KMS-11 (cell line): ENCODE data around the gene PIWIL1.

Source experiments
- H2AFZ ChIP-seq: fragments of 200-600 bp; sonication (generic); 2 replicates; pipeline ENCODE4 v1.6.1; 2016; ENCODE audit warnings: antibody characterized with exemption, mixed run types, low read depth
- H3K27ac ChIP-seq: fragments of 200-600 bp; sonication (generic); 2 replicates; pipeline ENCODE4 v1.6.1; 2016; ENCODE audit warnings: mild to moderate bottlenecking, mixed run types
- H3K27me3 ChIP-seq: fragments of 200-600 bp; sonication (generic); 2 replicates; pipeline ENCODE4 v1.6.1; 2017; ENCODE audit warnings: mild to moderate bottlenecking, low read depth, mixed run types, moderate library complexity; ENCODE audit not compliant: insufficient read depth
- H3K36me3 ChIP-seq: fragments of 200-600 bp; sonication (generic); 2 replicates; pipeline ENCODE4 v1.6.1; 2017; ENCODE audit warnings: mild to moderate bottlenecking, mixed run types; ENCODE audit not compliant: insufficient read depth
- H3K4me1 ChIP-seq: fragments of 200-600 bp; sonication (generic); 2 replicates; pipeline ENCODE4 v1.6.1; 2016; ENCODE audit warnings: mild to moderate bottlenecking, low read depth, mixed run types; ENCODE audit not compliant: poor library complexity, severe bottlenecking
- H3K4me2 ChIP-seq: fragments of 200-600 bp; sonication (generic); 2 replicates; pipeline ENCODE4 v1.7.0; 2016; ENCODE audit warnings: mild to moderate bottlenecking, mixed run types
- H3K4me3 ChIP-seq: fragments of 200-600 bp; sonication (generic); IDR thresholded peaks from 2 replicates; pipeline ENCODE4 v1.6.1; 2017; ENCODE audit warnings: low read depth, low read length, mixed read lengths; ENCODE audit not compliant: insufficient read depth
- H3K79me2 ChIP-seq: fragments of 200-600 bp; sonication (generic); 2 replicates; pipeline ENCODE4 v1.6.1; 2016; ENCODE audit warnings: low read depth, mixed run types; ENCODE audit not compliant: insufficient read depth
- H3K9ac ChIP-seq: fragments of 200-600 bp; sonication (generic); 2 replicates; pipeline ENCODE4 v1.6.1; 2016; ENCODE audit warnings: mild to moderate bottlenecking, mixed run types
- H4K20me1 ChIP-seq: fragments of 200-600 bp; sonication (generic); 2 replicates; pipeline ENCODE4 v1.6.1; 2016; ENCODE audit warnings: mild to moderate bottlenecking, mixed run types; ENCODE audit not compliant: insufficient read depth
- TF ChIP-seq, protein P1 (sequence below): fragments of 200-600 bp; sonication (generic); conservative IDR thresholded peaks from 2 replicates; pipeline ENCODE4 v1.6.1; 2017; ENCODE audit warnings: low read depth, mild to moderate bottlenecking, antibody characterized with exemption, low read length, moderate library complexity, mixed read lengths

Gene PIWIL1

DNA sequence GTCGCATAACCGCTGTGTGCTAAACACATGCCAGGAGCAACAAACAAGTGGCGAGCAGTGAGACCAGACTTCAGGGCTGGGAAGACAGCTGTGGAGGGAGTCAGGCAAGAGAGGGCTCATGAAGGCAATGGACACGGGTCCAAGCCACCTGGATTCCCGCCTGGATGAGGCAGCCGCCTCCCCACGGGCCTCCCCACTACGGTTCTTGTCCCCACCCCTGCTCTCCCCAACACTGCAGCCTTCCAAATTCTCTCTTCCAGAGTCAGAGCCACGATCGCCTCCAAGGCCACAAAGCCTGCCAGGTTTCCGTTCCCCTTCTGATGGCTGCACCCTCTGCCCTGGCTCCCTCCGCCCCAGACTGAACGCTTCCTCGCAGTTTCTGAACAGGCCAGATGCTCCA, 36.1 kb upstream of the PIWIL1 start:
- Histone ChIP-seq H3K4me3 (no peak overlapping the region), H3K27ac (no peak overlapping the region), H3K79me2 (no peaks in the 10 kb centered on the region), H3K9ac (no peak overlapping the region), H3K27me3 (no peaks in the 10 kb centered on the region), H3K36me3 (no peaks in the 10 kb centered on the region), H3K4me1 (no peaks in the 10 kb centered on the region), H2AFZ (no peak overlapping the region), H3K4me2 (no peak overlapping the region), H4K20me1 (no peaks in the 10 kb centered on the region)
- TF ChIP-seq, protein P1, sequence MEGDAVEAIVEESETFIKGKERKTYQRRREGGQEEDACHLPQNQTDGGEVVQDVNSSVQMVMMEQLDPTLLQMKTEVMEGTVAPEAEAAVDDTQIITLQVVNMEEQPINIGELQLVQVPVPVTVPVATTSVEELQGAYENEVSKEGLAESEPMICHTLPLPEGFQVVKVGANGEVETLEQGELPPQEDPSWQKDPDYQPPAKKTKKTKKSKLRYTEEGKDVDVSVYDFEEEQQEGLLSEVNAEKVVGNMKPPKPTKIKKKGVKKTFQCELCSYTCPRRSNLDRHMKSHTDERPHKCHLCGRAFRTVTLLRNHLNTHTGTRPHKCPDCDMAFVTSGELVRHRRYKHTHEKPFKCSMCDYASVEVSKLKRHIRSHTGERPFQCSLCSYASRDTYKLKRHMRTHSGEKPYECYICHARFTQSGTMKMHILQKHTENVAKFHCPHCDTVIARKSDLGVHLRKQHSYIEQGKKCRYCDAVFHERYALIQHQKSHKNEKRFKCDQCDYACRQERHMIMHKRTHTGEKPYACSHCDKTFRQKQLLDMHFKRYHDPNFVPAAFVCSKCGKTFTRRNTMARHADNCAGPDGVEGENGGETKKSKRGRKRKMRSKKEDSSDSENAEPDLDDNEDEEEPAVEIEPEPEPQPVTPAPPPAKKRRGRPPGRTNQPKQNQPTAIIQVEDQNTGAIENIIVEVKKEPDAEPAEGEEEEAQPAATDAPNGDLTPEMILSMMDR, result no peak

- H2AFZ ChIP-seq, result no peak overlapping the region
- no peak overlapping the region for H3K9ac ChIP-seq
- no peak overlapping the region for H3K4me2 ChIP-seq
- no peaks in the 10 kb centered on the region for H3K4me1 ChIP-seq
- TF ChIP-seq, protein P1, result no peak
- H3K4me3 ChIP-seq, result no peak overlapping the region
- no peaks in the 10 kb centered on the region for H3K27me3 ChIP-seq
- no peaks in the 10 kb centered on the region for H3K79me2 ChIP-seq
- no peak overlapping the region for H3K27ac ChIP-seq
- H3K36me3 ChIP-seq, result no peaks in the 10 kb centered on the region
- H4K20me1 ChIP-seq, result no peaks in the 10 kb centered on the region
These were observed 33.9 kb upstream of the PIWIL1 start for GRCh38 chr12:130303781-130304180.

- Histone ChIP-seq H2AFZ (no peak overlapping the region), H3K9ac (no peak overlapping the region), H3K4me2 (no peak overlapping the region), H3K4me1 (no peaks in the 10 kb centered on the region), H3K27me3 (no peaks in the 10 kb centered on the region), H3K79me2 (no peaks in the 10 kb centered on the region), H3K36me3 (no peaks in the 10 kb centered on the region), H4K20me1 (no peaks in the 10 kb centered on the region), H3K27ac (no peak overlapping the region), H3K4me3 (no peak overlapping the region)
- TF ChIP-seq, protein P1, result no peak
These were observed 29.8 kb upstream of the PIWIL1 start for GRCh38 chr12:130307859-130308258.

GRCh38 chr12:130308393-130308792, 29.3 kb upstream of the PIWIL1 start:
- H3K27ac ChIP-seq, result no peak overlapping the region
- H3K9ac ChIP-seq, result no peak overlapping the region
- H3K79me2 ChIP-seq, result no peaks in the 10 kb centered on the region
- TF ChIP-seq, protein P1, result no peak
- H2AFZ ChIP-seq, result no peak overlapping the region
- H3K27me3 ChIP-seq, result no peaks in the 10 kb centered on the region
- no peaks in the 10 kb centered on the region for H3K36me3 ChIP-seq
- no peaks in the 10 kb centered on the region for H4K20me1 ChIP-seq
- H3K4me1 ChIP-seq, result no peaks in the 10 kb centered on the region
- no peak overlapping the region for H3K4me3 ChIP-seq
- no peak overlapping the region for H3K4me2 ChIP-seq
